Lung microvascular endothelial cell (primary cell): ENCODE results near the gene MIDN. TPM values are rescaled to one million over a fixed set of nuclear protein-coding genes. Genes with fewer than 3 reads are reported as not detected.

Experiments used
- DNase-seq, 2 donors: peaks; one replicate each; pipeline versions ENCODE4 v3.0.0 to v3.0.0-alpha.2; 2010; ENCODE audit warnings: low read depth in 2 of 2
- total RNA-seq: library from RNA; depleted of rRNA; stranded (reverse); fragments of >200 nt; gene quantifications from 2 replicates; pipeline ENCODE4 v1.2.1, GENCODE V29; 2014

MIDN gene
- total RNA-seq, 1 donor from 2014 or later: 3.2 TPM

GRCh38 chr19:1280636-1281568, 32.5 kb downstream of the MIDN start:
- no peak for DNase-seq

- no peak for DNase-seq
These were observed 33.3 kb downstream of the MIDN start for GRCh38 chr19:1281569-1282287.

GRCh38 chr19:1282588-1283206, 34.3 kb downstream of the MIDN start:
- no peak for DNase-seq

- no peak for DNase-seq
These were observed 35.0 kb downstream of the MIDN start for GRCh38 chr19:1283207-1283916.

- no peak for DNase-seq
These were observed 35.5 kb downstream of the MIDN start for GRCh38 chr19:1283917-1284292.

GRCh38 chr19:1284293-1284978, 36.1 kb downstream of the MIDN start:
- no peak for DNase-seq

- DNase-seq: no peak
These were observed 36.8 kb downstream of the MIDN start for GRCh38 chr19:1284979-1285736.

GRCh38 chr19:1285737-1286360, 37.5 kb downstream of the MIDN start, which contains the start of gene EFNA2:
Gene EFNA2 (plus strand): TSS chr19:1285873. CDS start chr19:1286169, 296 bp downstream.
- DNase-seq: no peak

GRCh38 chr19:1286487-1287353, 38.3 kb downstream of the MIDN start:
- no peak for DNase-seq

GRCh38 chr19:1287354-1288225, 39.2 kb downstream of the MIDN start:
- DNase-seq: no peak

GRCh38 chr19:1288226-1288612, 39.8 kb downstream of the MIDN start:
- no peak for DNase-seq

GRCh38 chr19:1288833-1289685, 40.7 kb downstream of the MIDN start:
- no peak for DNase-seq

- DNase-seq: no peak
These were observed 41.3 kb downstream of the MIDN start for GRCh38 chr19:1289686-1290025.

- no peak for DNase-seq
These were observed 41.9 kb downstream of the MIDN start for GRCh38 chr19:1290196-1290702.

GRCh38 chr19:1290703-1291651, 42.6 kb downstream of the MIDN start:
- no peak for DNase-seq
